Keratinocyte (primary cell): ENCODE measurements around the gene RPS25. TPM values are rescaled to one million over a fixed set of nuclear protein-coding genes. Genes with fewer than 3 reads are reported as not detected.

ENCODE experiments used
- DNase-seq: peaks from one replicate; pipeline ENCODE4 v3.0.0-alpha.2; 2011; ENCODE audit warnings: low read depth, missing footprints, low spot score
- FAIRE-seq: peaks from 2 replicates; lab custom pipeline; 2011; peaks lifted over from hg19 to GRCh38; lab: Jason Lieb, UNC
- H2AFZ ChIP-seq: 2 replicates; pipeline ENCODE4 v1.6.0; 2012; ENCODE audit warnings: low read length, control low read depth, inconsistent platforms; ENCODE audit not compliant: control insufficient read depth
- H3K27ac ChIP-seq: 2 replicates; pipeline ENCODE4 v1.5.1; 2011; ENCODE audit warnings: low read length; ENCODE audit not compliant: control insufficient read depth, insufficient read depth
- H3K27me3 ChIP-seq: 3 replicates; pipeline ENCODE4 v1.6.0; 2011; ENCODE audit warnings: low read length; ENCODE audit not compliant: control insufficient read depth, insufficient read depth; ENCODE audit errors: extremely low read depth
- H3K36me3 ChIP-seq, 2 experiments: 2 replicates in 1 of 2; 3 replicates in 1 of 2; pipeline ENCODE4 v1.5.1; 2011; ENCODE audit warnings: low read length in 2 of 2, mild to moderate bottlenecking in 1 of 2; ENCODE audit not compliant: control insufficient read depth in 2 of 2, insufficient read depth in 2 of 2; ENCODE audit errors: extremely low read depth in 1 of 2
- H3K4me1 ChIP-seq: 3 replicates; pipeline ENCODE4 v1.5.1; 2011; ENCODE audit warnings: low read length; ENCODE audit not compliant: control insufficient read depth, insufficient read depth; ENCODE audit errors: extremely low read depth
- H3K4me2 ChIP-seq: 3 replicates; pipeline ENCODE4 v1.6.0; 2011; ENCODE audit warnings: low read depth, low read length; ENCODE audit not compliant: control insufficient read depth, insufficient read depth; ENCODE audit errors: extremely low read depth
- H3K4me3 ChIP-seq, 3 experiments: fragments of 200-600 bp in 1 of 3; sonication (generic) in 1 of 3; 2 replicates in 2 of 3; 3 replicates in 1 of 3; pipeline ENCODE4 v1.5.1; 2011 to 2016; ENCODE audit warnings: low read length in 3 of 3, mild to moderate bottlenecking in 3 of 3, control low read depth in 2 of 3, inconsistent platforms in 1 of 3, low read depth in 1 of 3, mixed read lengths in 1 of 3, mixed run types in 1 of 3, moderate library complexity in 1 of 3; ENCODE audit not compliant: control insufficient read depth in 2 of 3, insufficient read depth in 2 of 3; ENCODE audit errors: extremely low read depth in 1 of 3
- H3K79me2 ChIP-seq: 2 replicates; pipeline ENCODE4 v1.6.0; 2012; ENCODE audit warnings: low read length; ENCODE audit not compliant: control insufficient read depth, insufficient read depth
- H3K9ac ChIP-seq: 3 replicates; pipeline ENCODE4 v1.6.0; 2011; ENCODE audit warnings: low read length; ENCODE audit not compliant: control insufficient read depth, insufficient read depth; ENCODE audit errors: extremely low read depth
- H3K9me1 ChIP-seq: 3 replicates; pipeline ENCODE4 v1.6.0; 2011; ENCODE audit warnings: low read length; ENCODE audit not compliant: control insufficient read depth, insufficient read depth; ENCODE audit errors: extremely low read depth
- H3K9me3 ChIP-seq: 2 replicates; pipeline ENCODE4 v1.5.1; 2012; ENCODE audit warnings: low read depth, low read length; ENCODE audit not compliant: control insufficient read depth
- H4K20me1 ChIP-seq: 3 replicates; pipeline ENCODE4 v1.6.0; 2011; ENCODE audit warnings: low read length; ENCODE audit not compliant: control insufficient read depth, insufficient read depth; ENCODE audit errors: extremely low read depth
- CTCF ChIP-seq, 3 experiments: IDR thresholded peaks in 1 of 3; conservative IDR thresholded peaks in 1 of 3; optimal IDR thresholded peaks in 1 of 3; 2 replicates in 2 of 3; 3 replicates in 1 of 3; pipeline versions ENCODE3 to v1.5.1; 2011; ENCODE audit warnings: low read length in 3 of 3, mild to moderate bottlenecking in 3 of 3, moderate library complexity in 2 of 3, control low read depth in 1 of 3, inconsistent platforms in 1 of 3; ENCODE audit not compliant: insufficient read depth in 2 of 3; ENCODE audit errors: extremely low read depth in 1 of 3
- EZH2 ChIP-seq: IDR thresholded peaks from one replicate; pipeline ENCODE4 v1.6.1; 2012; ENCODE audit warnings: inconsistent platforms, mild to moderate bottlenecking, low read length, moderate library complexity
- dilution Hi-C: fragments of 300-500 bp; cut with MboI; formaldehyde crosslinking; loops from one replicate; pipeline ENCODE4 v1.7.0; 2020; ENCODE audit warnings: low sequenced_read_pairs; ENCODE audit not compliant: extremely low pct_ligation_motif_present
- polyA plus RNA-seq, 5 experiments: library from polyadenylated mRNA; depleted of rRNA in 3 of 5; stranded (reverse) in 3 of 5; stranded (forward) in 1 of 5; unstranded in 1 of 5; fragments of >200 nt; gene quantifications; 1 replicate in 1 of 5; 2 replicates in 3 of 5; 3 replicates in 1 of 5; pipeline versions ENCODE4 v1.2.1 to v1.2.3, GENCODE V29; 2011 to 2012; ENCODE audit warnings: missing spikeins in 2 of 5, low read depth in 1 of 5, low replicate concordance in 1 of 5

The RPS25 gene
- polyA plus RNA-seq, 1 donor (not counting 4 experiments of a cell fraction or from before 2014, with no cell fraction given) = 978 TPM

- Histone ChIP-seq H3K4me1 (peaks cover 6% of the 10 kb centered on the region), H3K27ac (no peak overlapping the region), H3K79me2 (peaks cover 14% of the 10 kb centered on the region), H3K9me1 (no peaks in the 10 kb centered on the region), H3K4me2 (no peak overlapping the region), H3K9ac (no peak overlapping the region), H4K20me1 (peaks cover 2% of the 10 kb centered on the region), H3K36me3 (peaks cover 31 to 45% of the 10 kb centered on the region in 2 experiments), H3K4me3 (no peak overlapping the region), H2AFZ (no peak overlapping the region), H3K9me3 (no peaks in the 10 kb centered on the region), H3K27me3 (no peaks in the 10 kb centered on the region)
- dilution Hi-C loops = no loop called here
- FAIRE-seq (no peak), DNase-seq (no peak)
- TF ChIP-seq EZH2 (no peak), CTCF (optimal IDR thresholded peaks at IDR 0.05 in 1 of 3, IDR thresholded peaks at IDR 0.05 in 1 of 3, conservative IDR thresholded peaks at IDR 0.05 in 1 of 3; ENCODE audit: extremely low read depth in 1 of 3, insufficient read depth in 2 of 3, low read length in 3 of 3) (no peak)
Observed at GRCh38 chr11:119011476-119012053, 6.6 kb downstream of the RPS25 start.

GRCh38 chr11:119006656-119007055 is 11.5 kb downstream of the RPS25 start:
- Histone ChIP-seq H3K27me3 (no peaks in the 10 kb centered on the region), H3K4me2 (no peak overlapping the region), H3K9ac (no peak overlapping the region), H3K9me1 (no peaks in the 10 kb centered on the region), H3K36me3 (peaks cover 15 to 19% of the 10 kb centered on the region in 2 experiments), H3K4me3 (no peak overlapping the region), H4K20me1 (no peaks in the 10 kb centered on the region), H3K4me1 (no peaks in the 10 kb centered on the region), H2AFZ (no peak overlapping the region), H3K79me2 (peaks cover 2% of the 10 kb centered on the region), H3K9me3 (no peaks in the 10 kb centered on the region), H3K27ac (no peak overlapping the region)
- TF ChIP-seq EZH2 = no peak
- FAIRE-seq (no peak), DNase-seq (no peak)
- dilution Hi-C loops = no loop called here

GRCh38 chr11:119000906-119001305 is 17.2 kb downstream of the RPS25 start:
- Histone ChIP-seq H3K9me3 (no peaks in the 10 kb centered on the region), H3K4me1 (peaks cover 26% of the 10 kb centered on the region), H2AFZ (no peak overlapping the region), H3K79me2 (peaks cover 23% of the 10 kb centered on the region), H3K9me1 (no peaks in the 10 kb centered on the region), H3K27me3 (no peaks in the 10 kb centered on the region), H3K36me3 (peaks cover 10% of the 10 kb centered on the region in 2 experiments), H3K27ac (no peak overlapping the region), H3K9ac (no peak overlapping the region), H3K4me2 (no peak overlapping the region), H4K20me1 (no peaks in the 10 kb centered on the region), H3K4me3 (no peak overlapping the region)
- no peak for FAIRE-seq
- no peak for DNase-seq
- dilution Hi-C loops = no loop called here
- TF ChIP-seq CTCF (optimal IDR thresholded peaks at IDR 0.05 in 1 of 3, IDR thresholded peaks at IDR 0.05 in 1 of 3, conservative IDR thresholded peaks at IDR 0.05 in 1 of 3; ENCODE audit: extremely low read depth in 1 of 3, insufficient read depth in 2 of 3, low read length in 3 of 3) = no peak
- TF ChIP-seq EZH2 = no peak
